ENCODE results near the gene PDE4C. TPM values are rescaled to one million over a fixed set of nuclear protein-coding genes. Genes with fewer than 3 reads are reported as not detected.

Gene PDE4C
- polyA plus RNA-seq, 6 donors from 2014 or later: not detected

GRCh38 chr19:18226956-18227780 is 930 bp upstream of the PDE4C start:
- Mint-ChIP-seq H3K36me3 (peaks cover 0 to 3% of the 10 kb centered on the region in 2 donors), H3K4me1 (peaks cover 30 to 55% (median 38%) of the 10 kb centered on the region in 3 donors), H3K27me3 (peaks cover 52 to 84% (median 81%) of the 10 kb centered on the region in 3 donors), H3K9me3 (peaks cover 0 to 4% (median 0%) of the 10 kb centered on the region in 7 donors), H3K27ac (no peak overlapping the region), H3K4me3 (peak overlapping the region in 1 of 8 donors; percentile 22)
- DNase-seq: no peak
- no peak for ATAC-seq (ENCODE audit: low read depth in 2 of 2)

- Mint-ChIP-seq H3K4me3 (peak overlapping the region in 7 of 8 donors; percentile 61 to 90 (median 87)), H3K27ac (peak overlapping the region in 1 of 6 donors; percentile 41), H3K36me3 (peaks cover 0 to 3% of the 10 kb centered on the region in 2 donors)
Observed at GRCh38 chr19:18225355-18225701, 910 bp downstream of the PDE4C start.

GRCh38 chr19:18224525-18225354 is 1.5 kb downstream of the PDE4C start:
- Mint-ChIP-seq H3K4me3 (peak overlapping the region; percentile 57 to 92 (median 90)), H3K36me3 (peaks cover 0 to 3% of the 10 kb centered on the region in 2 donors), H3K9me3 (peaks cover 0 to 7% (median 0%) of the 10 kb centered on the region in 7 donors), H3K27ac (peak overlapping the region in 3 of 6 donors; percentile 22 to 93 (median 86)), H3K27me3 (peaks cover 42 to 83% (median 82%) of the 10 kb centered on the region in 3 donors), H3K4me1 (peaks cover 17 to 39% (median 32%) of the 10 kb centered on the region in 3 donors)
- DNase-seq (peak; percentile 79), ATAC-seq (ENCODE audit: low read depth in 2 of 2) (peak; percentile 93 to 94)

More at GRCh38 chr19:18225355-18225701, 910 bp downstream of the PDE4C start:
- H3K9me3 Mint-ChIP-seq: peaks cover 0 to 7% (median 0%) of the 10 kb centered on the region in 7 donors
- no peak for DNase-seq
- peaks cover 42 to 84% (median 82%) of the 10 kb centered on the region in 3 donors for H3K27me3 Mint-ChIP-seq
- no peak for ATAC-seq (ENCODE audit: low read depth in 2 of 2)
- peaks cover 17 to 39% (median 32%) of the 10 kb centered on the region in 3 donors for H3K4me1 Mint-ChIP-seq

GRCh38 chr19:18223860-18224524 is 2.2 kb downstream of the PDE4C start:
- H3K27ac Mint-ChIP-seq: peak overlapping the region in 2 of 6 donors; percentile 22 to 93
- ATAC-seq (ENCODE audit: low read depth in 2 of 2) (peak in 1 of 2 donors; percentile 21), DNase-seq (no peak)
- H3K4me1 Mint-ChIP-seq: peaks cover 17 to 39% (median 32%) of the 10 kb centered on the region in 3 donors
- H3K27me3 Mint-ChIP-seq: peaks cover 37 to 83% (median 81%) of the 10 kb centered on the region in 3 donors
- peak overlapping the region; percentile 57 to 92 (median 90) for H3K4me3 Mint-ChIP-seq
- peaks cover 0 to 7% (median 0%) of the 10 kb centered on the region in 7 donors for H3K9me3 Mint-ChIP-seq
- peaks cover 0 to 3% of the 10 kb centered on the region in 2 donors for H3K36me3 Mint-ChIP-seq

GRCh38 chr19:18221815-18222725 is 4.2 kb downstream of the PDE4C start:
- Mint-ChIP-seq H3K36me3 (peaks cover 0 to 3% of the 10 kb centered on the region in 2 donors), H3K4me3 (peak overlapping the region in 2 of 8 donors; percentile 37 to 72), H3K9me3 (peaks cover 0 to 7% (median 0%) of the 10 kb centered on the region in 7 donors), H3K4me1 (peaks cover 13 to 32% (median 27%) of the 10 kb centered on the region in 3 donors), H3K27me3 (peaks cover 33 to 78% (median 76%) of the 10 kb centered on the region in 3 donors), H3K27ac (peak overlapping the region in 1 of 6 donors; percentile 78)
- DNase-seq (no peak), ATAC-seq (ENCODE audit: low read depth in 2 of 2) (no peak)

GRCh38 chr19:18220632-18221275 is 5.5 kb downstream of the PDE4C start:
- peaks cover 0 to 7% (median 0%) of the 10 kb centered on the region in 7 donors for H3K9me3 Mint-ChIP-seq
- H3K36me3 Mint-ChIP-seq: peaks cover 0 to 3% of the 10 kb centered on the region in 2 donors
- peaks cover 10 to 24% (median 19%) of the 10 kb centered on the region in 3 donors for H3K4me1 Mint-ChIP-seq
- H3K27ac Mint-ChIP-seq: peak overlapping the region in 1 of 6 donors; percentile 32
- no peak for DNase-seq
- H3K27me3 Mint-ChIP-seq: peaks cover 24 to 66% (median 66%) of the 10 kb centered on the region in 3 donors
- ATAC-seq (ENCODE audit: low read depth in 2 of 2): no peak
- H3K4me3 Mint-ChIP-seq: peak overlapping the region in 3 of 8 donors; percentile 9 to 42 (median 20)

- Mint-ChIP-seq H3K4me1 (peaks cover 8 to 17% (median 13%) of the 10 kb centered on the region in 3 donors), H3K27me3 (peaks cover 23 to 63% (median 59%) of the 10 kb centered on the region in 3 donors), H3K27ac (peak overlapping the region in 1 of 6 donors; percentile 40), H3K36me3 (peaks cover 0 to 3% of the 10 kb centered on the region in 2 donors), H3K4me3 (peak overlapping the region in 2 of 8 donors; percentile 9 to 42), H3K9me3 (peaks cover 0 to 7% (median 0%) of the 10 kb centered on the region in 7 donors)
- DNase-seq: no peak
- no peak for ATAC-seq (ENCODE audit: low read depth in 2 of 2)
Observed at GRCh38 chr19:18219911-18220631, 6.2 kb downstream of the PDE4C start.

GRCh38 chr19:18218600-18218999 is 7.6 kb downstream of the PDE4C start:
- DNase-seq (no peak), ATAC-seq (ENCODE audit: low read depth in 2 of 2) (no peak)
- Mint-ChIP-seq H3K27me3 (peaks cover 14 to 52% (median 49%) of the 10 kb centered on the region in 3 donors), H3K36me3 (no peaks in the 10 kb centered on the region), H3K4me1 (peaks cover 0 to 6% (median 3%) of the 10 kb centered on the region in 3 donors), H3K27ac (peak overlapping the region in 1 of 6 donors; percentile 62), H3K4me3 (no peak overlapping the region), H3K9me3 (peaks cover 0 to 5% (median 0%) of the 10 kb centered on the region in 7 donors)

- no peaks in the 10 kb centered on the region for H3K36me3 Mint-ChIP-seq
- H3K27me3 Mint-ChIP-seq: peaks cover 11 to 50% (median 45%) of the 10 kb centered on the region in 3 donors
- no peak overlapping the region for H3K4me3 Mint-ChIP-seq
- no peak for DNase-seq
- H3K9me3 Mint-ChIP-seq: peaks cover 0 to 5% (median 0%) of the 10 kb centered on the region in 7 donors
- H3K4me1 Mint-ChIP-seq: peaks cover 0 to 4% (median 3%) of the 10 kb centered on the region in 3 donors
- ATAC-seq (ENCODE audit: low read depth in 2 of 2): no peak
- H3K27ac Mint-ChIP-seq: no peak overlapping the region
Observed at GRCh38 chr19:18218159-18218558, 8.1 kb downstream of the PDE4C start.

- DNase-seq (no peak), ATAC-seq (ENCODE audit: low read depth in 2 of 2) (no peak)
- H3K27me3 Mint-ChIP-seq: peaks cover 6 to 39% (median 35%) of the 10 kb centered on the region in 3 donors
- peaks cover 0 to 4% (median 3%) of the 10 kb centered on the region in 3 donors for H3K4me1 Mint-ChIP-seq
- no peak overlapping the region for H3K27ac Mint-ChIP-seq
- no peak overlapping the region for H3K4me3 Mint-ChIP-seq
- H3K36me3 Mint-ChIP-seq: no peaks in the 10 kb centered on the region
- peaks cover 0 to 3% (median 0%) of the 10 kb centered on the region in 7 donors for H3K9me3 Mint-ChIP-seq
Observed at GRCh38 chr19:18216789-18217188, 9.4 kb downstream of the PDE4C start.
